ENCODE results near the gene RUNDC3A.

DNA sequence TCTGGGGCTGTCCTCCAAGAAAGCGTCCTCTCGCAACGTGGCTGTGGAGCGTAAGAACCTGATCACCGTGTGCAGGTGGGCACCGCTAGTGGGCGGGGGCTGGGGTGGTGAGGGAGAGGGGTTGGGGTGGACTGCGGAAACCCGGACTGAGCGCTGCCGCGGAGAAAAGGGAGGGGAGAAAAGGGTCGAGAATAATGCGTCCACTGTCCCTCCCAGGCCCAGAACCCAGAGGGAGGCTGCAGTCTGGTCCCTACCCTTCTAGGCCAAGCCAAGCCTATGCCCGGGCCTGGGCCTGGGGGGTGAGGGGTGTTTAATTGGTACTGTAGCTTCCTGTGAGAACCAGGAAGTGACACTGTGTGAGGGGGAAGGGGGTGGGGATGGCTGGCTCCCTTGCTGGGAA lies 464 bp downstream of the RUNDC3A start:
- TF ChIP-seq REST (IDR thresholded peaks at IDR 0.05; ENCODE audit: low read depth) (no peak), MAX (IDR thresholded peaks at IDR 0.05) (no peak), CREB1 (IDR thresholded peaks at IDR 0.05; ENCODE audit: low read depth) (no peak), EGR1 (IDR thresholded peaks at IDR 0.05) (no peak), EP300 (IDR thresholded peaks at IDR 0.05; ENCODE audit: borderline replicate concordance) (no peak), TAF1 (IDR thresholded peaks at IDR 0.05; ENCODE audit: low read depth) (no peak), NFIC (IDR thresholded peaks at IDR 0.05) (no peak), YY1 (IDR thresholded peaks at IDR 0.05; ENCODE audit: low read depth) (no peak), CEBPB (IDR thresholded peaks at IDR 0.05) (no peak), TEAD4 (IDR thresholded peaks at IDR 0.05) (no peak)

Data from Ishikawa (cell line).